GM12878 (cell line): Measurements from ENCODE around the gene ZNF653. TPM values are rescaled to one million over a fixed set of nuclear protein-coding genes. Genes with fewer than 3 reads are reported as not detected.
A peak's percentile ranks its signal among the peaks of the same experiment; 100 is the strongest.

ENCODE experiments used
- ATAC-seq: fragments of 200-7000 bp; cut with Tn5 transposase; 3 replicates; pipeline ENCODE4 v1.9.1; 2020; ENCODE audit warnings: mild to moderate bottlenecking, moderate library complexity
- BruUV-seq: library from RNA; stranded (reverse); fragments of 400-500 nt; replicated peaks from 2 replicates; lab custom pipeline; 2021; lab: Mats Ljungman, UMichigan
- CTCF ChIA-PET: fragments of 300-600 bp; sonication (Branson Sonifier 250); formaldehyde crosslinking; extraction: SDS; loops from one replicate; lab custom pipeline; 2021; ENCODE audit warnings: inconsistent platforms; lab: Yijun Ruan, JAX
- POLR2A ChIA-PET: fragments of 350-600 bp; formaldehyde crosslinking; extraction: SDS; loops from one replicate; lab custom pipeline; 2021; ENCODE audit warnings: inconsistent platforms; lab: Charles Lee
- RAD21 ChIA-PET: fragments of 300-600 bp; sonication (Branson Sonifier 250); formaldehyde crosslinking; loops from one replicate; lab custom pipeline; 2023; ENCODE audit warnings: antibody characterized with exemption; ENCODE audit not compliant: unreplicated experiment; lab: Charles Lee
- SMC1A ChIA-PET: fragments of 300-600 bp; sonication (Branson Sonifier 250); formaldehyde crosslinking; loops from one replicate; lab custom pipeline; 2023; ENCODE audit not compliant: unreplicated experiment, uncharacterized antibody; lab: Charles Lee
- DNase-seq: peaks from one replicate; pipeline ENCODE4 v3.0.0-alpha.2; 2011; ENCODE audit warnings: low read depth, low spot score
- FAIRE-seq: peaks from 3 replicates; lab custom pipeline; 2011; peaks lifted over from hg19 to GRCh38; lab: Jason Lieb, UNC
- H2AFZ ChIP-seq: 2 replicates; pipeline ENCODE4 v1.6.0; 2011; ENCODE audit warnings: low read depth, low read length, control low read depth; ENCODE audit not compliant: control insufficient read depth
- H3K27ac ChIP-seq: 2 replicates; pipeline ENCODE4 v1.5.1; 2011; ENCODE audit warnings: control low read depth; ENCODE audit not compliant: control insufficient read depth, insufficient read depth
- H3K27me3 ChIP-seq, 2 experiments: replicated peaks in 1 of 2; 2 replicates each; pipeline versions ENCODE4 v1.6.0 to v1.6.1; 2011; ENCODE audit warnings: low read length in 1 of 2; ENCODE audit not compliant: control insufficient read depth in 2 of 2, insufficient read depth in 2 of 2
- H3K36me3 ChIP-seq, 2 experiments: 2 replicates each; pipeline ENCODE4 v1.5.1; 2011; ENCODE audit warnings: low read length in 1 of 2; ENCODE audit not compliant: control insufficient read depth in 2 of 2, insufficient read depth in 2 of 2
- H3K4me1 ChIP-seq: 2 replicates; pipeline ENCODE4 v1.6.1; 2011; ENCODE audit warnings: mild to moderate bottlenecking, low read length, moderate library complexity, mixed read lengths; ENCODE audit not compliant: control insufficient read depth, insufficient read depth
- H3K4me2 ChIP-seq: 2 replicates; pipeline ENCODE4 v1.6.0; 2011; ENCODE audit warnings: control low read depth; ENCODE audit not compliant: control insufficient read depth, insufficient read depth
- H3K4me3 ChIP-seq: fragments of 200-600 bp; sonication (generic); 2 replicates; pipeline ENCODE4 v1.5.1; 2016
- H3K79me2 ChIP-seq: 2 replicates; pipeline ENCODE4 v1.6.0; 2011; ENCODE audit warnings: low read length; ENCODE audit not compliant: control insufficient read depth, insufficient read depth
- H3K9ac ChIP-seq: 2 replicates; pipeline ENCODE4 v1.8.0; 2011; ENCODE audit warnings: low read length, control low read depth, mixed read lengths; ENCODE audit not compliant: control insufficient read depth, insufficient read depth
- H3K9me3 ChIP-seq: replicated peaks from 3 replicates; pipeline ENCODE4 v1.5.1; 2011; ENCODE audit warnings: mild to moderate bottlenecking, low read length; ENCODE audit not compliant: control insufficient read depth, insufficient read depth
- H4K20me1 ChIP-seq: 2 replicates; pipeline ENCODE4 v1.6.0; 2011; ENCODE audit not compliant: control insufficient read depth, insufficient read depth
- EP300 ChIP-seq, 2 experiments: fragments of 150-350 bp in 1 of 2; IDR thresholded peaks; 2 replicates each; pipeline ENCODE4 v1.6.1; 2011 to 2012; ENCODE audit warnings: low read depth in 2 of 2, low read length in 2 of 2, borderline replicate concordance in 1 of 2, improper control_type of control experiment in 1 of 2, inconsistent platforms in 1 of 2; ENCODE audit not compliant: control insufficient read depth in 1 of 2
- HDGF ChIP-seq: fragments of 450-650 bp; IDR thresholded peaks from 2 replicates; pipeline ENCODE4 v1.6.1; 2016; ENCODE audit warnings: antibody characterized with exemption
- IRF3 ChIP-seq: fragments of 450-650 bp; IDR thresholded peaks from 2 replicates; pipeline ENCODE4 v1.6.1; 2014; ENCODE audit warnings: mild to moderate bottlenecking
- RAD21 ChIP-seq: IDR thresholded peaks from 2 replicates; pipeline ENCODE4 v1.6.1; 2011; ENCODE audit warnings: mild to moderate bottlenecking, low read depth, low read length, moderate library complexity; ENCODE audit not compliant: insufficient read depth
- SMC3 ChIP-seq: IDR thresholded peaks from 2 replicates; pipeline ENCODE4 v1.6.1; 2011; ENCODE audit warnings: low read length, improper control_type of control experiment, borderline replicate concordance
- YY1 ChIP-seq: IDR thresholded peaks from 2 replicates; pipeline ENCODE4 v1.6.1; 2011; ENCODE audit warnings: low read depth, mild to moderate bottlenecking, low read length
- WGBS: methylation state at CpG from one replicate; pipeline ENCODE4 v1.1.6; 2016; ENCODE audit warnings: low lambda C conversion rate; ENCODE audit not compliant: insufficient replicate concordance, insufficient coverage; ENCODE audit errors: missing lambda C conversion rate; 5-methylcytosine and 5-hydroxymethylcytosine counted together
- in situ Hi-C: fragments of 300-500 bp; cut with MboI; formaldehyde crosslinking; loops from 9 replicates; pipeline ENCODE4 v1.14.3; 2018; ENCODE audit warnings: mixed read lengths
- intact Hi-C: fragments of 100-400 bp; cut with micrococcal nuclease; formaldehyde crosslinking; loops from one replicate; pipeline ENCODE4 v1.14.2; 2022; ENCODE audit not compliant: unreplicated experiment
- polyA plus RNA-seq, 11 experiments: library from polyadenylated mRNA; depleted of rRNA in 4 of 11; unstranded in 6 of 11; stranded (reverse) in 5 of 11; fragments of >200 nt; fragmentation: Nextera tagmentation in 4 of 11; fragmentation: Illumina TruSeq in 1 of 11; extraction: Ambion mirVana in 4 of 11; extraction: Trizol in 1 of 11; gene quantifications; 1 replicate in 1 of 11; 2 replicates in 10 of 11; pipeline versions ENCODE4 v1.2.1 to v1.2.3, GENCODE V29; 2011 to 2016; ENCODE audit warnings: inconsistent platforms in 2 of 11, missing spikeins in 2 of 11, low read depth in 1 of 11
- total RNA-seq, 4 experiments: library from RNA; depleted of rRNA in 3 of 4; stranded (reverse); fragments of >200 nt in 3 of 4; fragmentation: Illumina TruSeq in 1 of 4; extraction: Trizol in 1 of 4; gene quantifications; 2 replicates each; pipeline versions ENCODE4 v1.2.1 to v1.2.3, GENCODE V29; 2013 to 2021
- TF ChIP-seq, protein P1 (sequence below), 3 experiments: IDR thresholded peaks in 2 of 3; conservative IDR thresholded peaks in 1 of 3; 2 replicates each; pipeline ENCODE4 v1.5.1; 2011; ENCODE audit warnings: low read depth in 3 of 3, low read length in 3 of 3, mild to moderate bottlenecking in 3 of 3, control low read depth in 2 of 3, moderate library complexity in 2 of 3, inconsistent platforms in 1 of 3, mixed read lengths in 1 of 3; ENCODE audit not compliant: control insufficient read depth in 2 of 3, insufficient read depth in 1 of 3; ENCODE audit errors: extremely low read depth in 1 of 3

ZNF653 gene
- total and polyA plus RNA-seq, 10 of the 15 experiments (the other 5 are each of a cell fraction or from before 2014, with no cell fraction given), result 2.2 to 13.2 (median 6.7) TPM; not detected in 2

GRCh38 chr19:11446652-11447301 is 58.9 kb downstream of the ZNF653 start:
- RAD21 ChIA-PET, result interaction anchor here (1.4 kb wide), 1 partner anchor 69 kb away, joined by 3 read pairs; no protein-coding TSS in a partner anchor
- intact Hi-C loops, result loop anchor here (2.0 kb wide), 1 partner anchor 66 kb away; no protein-coding TSS in a partner anchor
- peaks cover 12 to 39% of the 10 kb centered on the region in 2 experiments for H3K36me3 ChIP-seq

More at GRCh38 chr19:11446652-11447301, 58.9 kb downstream of the ZNF653 start:
- ChIA-PET CTCF (interaction anchor here (0.6 to 2.0 kb wide), 2 partner anchors 65 to 122 kb away, joined by 3 to 21 read pairs; no protein-coding TSS in a partner anchor), SMC1A (no interaction called here), POLR2A (interaction anchor here (0.7 kb wide), 1 partner anchor 59 kb away, joined by 3 read pairs; no protein-coding TSS in a partner anchor)
- H3K79me2 ChIP-seq, result no peaks in the 10 kb centered on the region
- 87% methylated on average over 18 of the region's 23 CpGs for WGBS
- H3K9ac ChIP-seq, result no peak overlapping the region
- no peaks in the 10 kb centered on the region for H4K20me1 ChIP-seq
- BruUV-seq, result no TSS peak
- H3K27ac ChIP-seq, result no peak overlapping the region
- FAIRE-seq, result no peak
- H3K4me1 ChIP-seq, result 0 out of 2 replicates have a peak, but pooled peaks cover 4% of the 10 kb centered on the region
- no peaks in the 10 kb centered on the region for H3K27me3 ChIP-seq
- H3K9me3 ChIP-seq, result no peaks in the 10 kb centered on the region
- in situ Hi-C loops, result no loop called here
- no peak for DNase-seq
- TF ChIP-seq EP300 (IDR thresholded peaks at IDR 0.05; ENCODE audit: borderline replicate concordance in 1 of 2, control insufficient read depth in 1 of 2, low read depth in 2 of 2, low read length in 2 of 2), result no peak
- 0 out of 2 replicates have a peak, but pooled peaks have one; percentile 23 for TF ChIP-seq YY1
- TF ChIP-seq, protein P1, sequence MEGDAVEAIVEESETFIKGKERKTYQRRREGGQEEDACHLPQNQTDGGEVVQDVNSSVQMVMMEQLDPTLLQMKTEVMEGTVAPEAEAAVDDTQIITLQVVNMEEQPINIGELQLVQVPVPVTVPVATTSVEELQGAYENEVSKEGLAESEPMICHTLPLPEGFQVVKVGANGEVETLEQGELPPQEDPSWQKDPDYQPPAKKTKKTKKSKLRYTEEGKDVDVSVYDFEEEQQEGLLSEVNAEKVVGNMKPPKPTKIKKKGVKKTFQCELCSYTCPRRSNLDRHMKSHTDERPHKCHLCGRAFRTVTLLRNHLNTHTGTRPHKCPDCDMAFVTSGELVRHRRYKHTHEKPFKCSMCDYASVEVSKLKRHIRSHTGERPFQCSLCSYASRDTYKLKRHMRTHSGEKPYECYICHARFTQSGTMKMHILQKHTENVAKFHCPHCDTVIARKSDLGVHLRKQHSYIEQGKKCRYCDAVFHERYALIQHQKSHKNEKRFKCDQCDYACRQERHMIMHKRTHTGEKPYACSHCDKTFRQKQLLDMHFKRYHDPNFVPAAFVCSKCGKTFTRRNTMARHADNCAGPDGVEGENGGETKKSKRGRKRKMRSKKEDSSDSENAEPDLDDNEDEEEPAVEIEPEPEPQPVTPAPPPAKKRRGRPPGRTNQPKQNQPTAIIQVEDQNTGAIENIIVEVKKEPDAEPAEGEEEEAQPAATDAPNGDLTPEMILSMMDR (IDR thresholded peaks at IDR 0.05 in 2 of 3, conservative IDR thresholded peaks at IDR 0.05 in 1 of 3; ENCODE audit: control insufficient read depth in 2 of 3, extremely low read depth in 1 of 3, insufficient read depth in 1 of 3, low read depth in 3 of 3, low read length in 3 of 3), result peak; percentile 53 to 82 (median 68)
- TF ChIP-seq SMC3, result peak; percentile 42; the same call in 1 of the 2 replicates
- TF ChIP-seq HDGF, result peak; percentile 35; the same call in 1 of the 2 replicates
- TF ChIP-seq RAD21, result peak; percentile 70
- no peak for TF ChIP-seq IRF3
- H3K4me2 ChIP-seq, result no peak overlapping the region
- no peak overlapping the region for H2AFZ ChIP-seq
- H3K4me3 ChIP-seq, result no peak overlapping the region
- peak; percentile 85 for ATAC-seq
